Stimulated activated CD4-positive, alpha-beta T cell treated with anti-CD3 and anti-CD28 coated beads, Interleukin-4, amount 100 ng/mL, for 24 hours (primary cell): ENCODE measurements around the gene CDC45.

Experiments
- DNase-seq: peaks from one replicate; pipeline ENCODE4 v3.0.0-alpha.2; 2020

Gene CDC45

DNA sequence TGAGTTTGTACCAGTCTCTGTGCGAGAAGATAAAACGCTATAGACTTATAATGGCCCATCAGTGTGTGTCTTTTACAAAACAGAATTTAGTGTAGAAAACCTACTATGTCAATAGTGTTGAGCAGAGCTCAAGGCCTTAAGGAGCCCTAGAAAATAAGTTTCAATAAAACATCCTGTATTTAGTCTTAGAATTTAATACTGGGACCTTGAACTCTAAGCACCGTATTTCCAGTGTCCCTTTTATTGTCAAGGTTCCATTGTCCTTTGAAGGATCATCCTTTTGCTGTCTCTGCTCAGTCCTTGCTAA, 16.6 kb downstream of the CDC45 start:
- DNase-seq = no peak

GRCh38 chr22:19497245-19497644, 17.5 kb downstream of the CDC45 start:
- DNase-seq = no peak

- no peak for DNase-seq
These were observed 18.6 kb downstream of the CDC45 start for GRCh38 chr22:19498154-19498865.

GRCh38 chr22:19498866-19499190, 19.1 kb downstream of the CDC45 start:
- no peak for DNase-seq

- DNase-seq = no peak
These were observed 19.6 kb downstream of the CDC45 start for GRCh38 chr22:19499236-19499879.

DNA sequence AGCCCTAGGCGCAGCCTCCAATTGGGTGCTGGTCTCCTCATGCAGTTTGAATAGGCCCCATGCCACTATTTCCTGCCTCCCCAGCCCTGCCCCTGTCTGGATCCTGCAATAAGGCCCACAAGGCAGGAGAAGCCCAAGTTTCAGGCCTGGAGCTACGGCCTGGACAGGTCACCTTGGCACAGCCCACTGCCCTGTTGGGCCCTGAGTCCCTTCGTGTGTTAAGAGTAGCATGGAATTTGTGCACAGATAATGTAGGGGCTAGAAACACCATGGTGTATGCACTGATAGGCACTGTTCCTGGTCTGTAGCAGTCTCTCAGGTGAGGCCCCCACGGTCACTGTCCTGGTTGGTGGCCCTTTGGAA, 20.1 kb downstream of the CDC45 start:
- DNase-seq = no peak

DNA sequence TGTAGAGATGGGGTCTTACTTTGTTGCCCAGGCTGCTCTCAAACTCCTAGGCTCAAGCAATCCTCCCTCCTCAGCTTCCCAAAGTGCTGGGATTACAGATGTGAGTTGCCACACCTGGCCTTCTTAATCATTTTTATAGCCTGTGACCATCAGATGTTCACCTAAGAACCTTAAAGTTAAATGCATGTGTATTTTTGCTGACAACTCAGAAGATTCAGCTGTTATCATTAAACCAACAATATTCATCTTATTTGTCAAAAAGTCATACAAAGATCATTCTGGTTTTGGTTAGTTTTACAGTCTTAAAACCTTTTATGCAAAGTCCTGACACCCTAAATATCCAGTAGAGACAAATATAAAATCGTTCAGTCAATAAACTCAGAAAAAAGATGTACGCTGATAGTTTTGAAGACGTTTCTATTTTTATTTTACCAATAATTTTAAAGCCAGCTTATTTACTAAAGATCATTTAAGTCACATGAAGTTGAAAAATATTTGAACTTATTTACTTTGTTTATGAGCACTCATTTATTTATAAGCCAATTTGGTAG, 22.3 kb downstream of the CDC45 start:
- DNase-seq = no peak

GRCh38 chr22:19503367-19503766, 23.6 kb downstream of the CDC45 start:
- DNase-seq = no peak

GRCh38 chr22:19503869-19504268, 24.1 kb downstream of the CDC45 start:
- DNase-seq = no peak

- no peak for DNase-seq
These were observed 25.4 kb downstream of the CDC45 start for GRCh38 chr22:19504900-19505734.

- no peak for DNase-seq
These were observed 26.0 kb downstream of the CDC45 start for GRCh38 chr22:19505735-19506126.

- DNase-seq = no peak
These were observed 26.5 kb downstream of the CDC45 start for GRCh38 chr22:19506212-19506611.

GRCh38 chr22:19507534-19507861, 27.8 kb downstream of the CDC45 start:
- no peak for DNase-seq

DNA sequence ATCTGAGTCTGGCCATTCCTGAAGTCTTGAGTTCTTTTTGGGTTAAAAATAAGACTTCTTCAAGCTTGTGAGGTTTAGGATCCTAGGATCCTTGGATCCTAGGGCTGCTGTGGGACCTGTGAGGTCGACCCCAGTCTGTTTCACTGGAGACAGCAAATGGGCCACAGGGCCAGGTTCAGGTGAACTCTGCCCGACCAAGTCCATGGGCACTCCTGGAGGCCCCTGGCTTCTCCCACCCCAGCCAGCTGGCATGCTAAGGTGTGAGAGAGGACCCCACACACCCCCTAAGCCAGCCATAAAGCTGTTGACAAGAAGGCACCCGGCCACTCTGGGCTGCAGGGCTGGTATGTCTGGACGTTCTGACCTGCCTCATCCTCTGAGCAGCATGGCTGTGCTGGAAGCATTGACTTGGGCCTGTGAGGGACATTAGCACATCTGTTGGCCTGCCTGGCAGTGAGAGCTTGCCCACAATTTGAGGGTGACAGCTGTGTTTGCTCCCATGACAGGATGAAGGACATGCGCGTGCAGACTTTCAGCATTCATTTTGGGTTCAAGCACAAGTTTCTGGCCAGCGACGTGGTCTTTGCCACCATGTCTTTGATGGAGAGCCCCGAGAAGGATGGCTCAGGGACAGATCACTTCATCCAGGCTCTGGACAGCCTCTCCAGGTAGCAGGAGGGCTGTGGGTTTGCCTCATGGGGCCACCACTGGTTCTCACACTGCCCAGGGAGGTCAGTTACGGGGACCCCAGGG, 28.5 kb downstream of the CDC45 start:
- DNase-seq = no peak

DNA sequence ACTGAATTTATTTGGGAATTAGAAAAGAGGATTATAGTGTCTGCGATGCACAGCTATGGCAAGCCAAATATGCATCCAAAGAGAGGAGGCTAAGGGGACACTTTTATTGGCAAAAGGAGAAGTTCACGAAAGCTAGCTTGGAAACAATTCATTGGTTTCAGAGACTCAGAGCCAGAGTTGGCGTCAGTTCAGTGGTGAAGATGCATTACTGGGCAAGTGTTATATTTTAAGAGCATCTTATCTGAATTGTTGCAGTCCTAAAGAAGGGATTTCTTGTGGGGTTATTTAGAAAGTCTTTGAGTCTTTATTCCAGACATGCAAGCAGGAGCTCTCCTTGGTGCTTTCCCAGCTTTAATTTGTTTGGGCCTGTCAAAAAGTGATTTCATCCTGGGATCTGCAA, 29.5 kb downstream of the CDC45 start:
- no peak for DNase-seq

DNA sequence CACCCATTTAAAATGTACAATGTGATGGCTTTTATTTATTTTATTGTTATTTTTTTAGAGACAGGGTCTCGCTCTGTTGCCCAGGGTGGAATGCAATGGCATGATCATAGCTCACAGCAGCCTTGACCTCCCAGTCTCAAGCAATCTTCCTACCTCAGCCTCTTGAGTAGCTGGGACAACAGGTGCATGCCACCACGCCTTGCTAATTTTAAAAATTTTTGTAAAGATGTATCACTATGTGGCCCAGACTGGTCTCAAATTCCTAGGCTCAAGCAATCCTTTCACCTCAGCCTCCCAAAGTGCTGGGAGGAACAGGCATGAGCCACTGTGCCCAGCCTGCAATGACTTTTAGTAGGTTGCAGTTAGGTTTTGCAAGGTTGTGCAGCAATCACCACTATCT, 30.2 kb downstream of the CDC45 start:
- DNase-seq = no peak

GRCh38 chr22:19510919-19511341, 31.2 kb downstream of the CDC45 start:
- no peak for DNase-seq

DNA sequence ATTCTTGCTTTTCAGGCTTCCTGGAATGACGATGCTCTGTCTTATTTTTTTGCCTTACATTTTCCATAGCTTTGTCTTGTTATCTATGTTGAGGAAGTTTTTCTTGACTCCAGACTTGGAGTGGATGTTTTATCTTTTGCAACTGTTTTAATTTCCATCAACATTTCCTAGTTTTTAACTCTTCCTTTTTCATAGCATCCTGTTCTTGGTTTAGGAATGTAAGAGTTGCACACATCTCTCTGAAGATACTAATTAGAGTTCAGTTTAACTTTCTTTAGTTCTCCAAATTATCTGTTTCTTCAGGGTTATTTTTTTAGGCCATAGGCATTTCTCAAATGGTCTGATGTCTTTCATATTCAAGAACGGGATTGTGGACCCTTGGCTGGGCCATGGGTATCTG, 34.1 kb downstream of the CDC45 start:
- DNase-seq = no peak

DNA sequence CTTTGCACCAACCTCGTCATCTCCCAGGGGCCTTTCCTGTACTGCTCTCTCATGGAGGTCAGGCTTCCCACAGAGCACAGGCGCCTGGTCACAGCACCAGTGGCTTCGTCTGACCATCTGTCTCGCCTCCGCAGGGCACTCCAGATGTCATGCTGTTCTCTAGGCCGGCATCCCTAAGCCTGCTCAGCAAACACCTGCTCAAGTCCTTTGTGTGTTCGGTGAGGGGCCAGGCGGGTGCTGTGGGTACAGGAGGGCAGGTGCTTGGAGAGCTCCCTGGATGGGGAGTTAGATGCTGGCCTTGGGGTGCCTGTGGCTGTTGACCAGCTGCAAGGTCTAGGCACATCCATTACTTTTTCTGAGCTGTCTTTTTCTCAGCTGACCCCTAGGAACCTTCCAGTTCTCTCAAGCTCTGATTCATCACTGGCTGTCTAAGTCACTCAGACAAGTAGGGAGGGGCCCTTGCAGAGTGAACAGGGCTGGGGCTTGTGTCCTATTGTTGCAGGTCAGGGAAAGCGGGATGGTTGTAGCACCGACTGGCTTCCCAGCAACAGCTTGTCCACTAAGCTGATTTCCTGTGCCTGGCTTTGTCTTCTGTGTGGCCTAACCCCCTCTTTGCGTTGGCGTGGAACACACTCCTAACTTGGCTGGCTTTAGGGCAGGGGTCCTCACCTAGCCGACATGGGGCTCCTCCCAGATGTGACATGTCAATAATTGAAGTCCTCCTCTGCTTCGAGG, 35.3 kb downstream of the CDC45 start:
- no peak for DNase-seq

DNA sequence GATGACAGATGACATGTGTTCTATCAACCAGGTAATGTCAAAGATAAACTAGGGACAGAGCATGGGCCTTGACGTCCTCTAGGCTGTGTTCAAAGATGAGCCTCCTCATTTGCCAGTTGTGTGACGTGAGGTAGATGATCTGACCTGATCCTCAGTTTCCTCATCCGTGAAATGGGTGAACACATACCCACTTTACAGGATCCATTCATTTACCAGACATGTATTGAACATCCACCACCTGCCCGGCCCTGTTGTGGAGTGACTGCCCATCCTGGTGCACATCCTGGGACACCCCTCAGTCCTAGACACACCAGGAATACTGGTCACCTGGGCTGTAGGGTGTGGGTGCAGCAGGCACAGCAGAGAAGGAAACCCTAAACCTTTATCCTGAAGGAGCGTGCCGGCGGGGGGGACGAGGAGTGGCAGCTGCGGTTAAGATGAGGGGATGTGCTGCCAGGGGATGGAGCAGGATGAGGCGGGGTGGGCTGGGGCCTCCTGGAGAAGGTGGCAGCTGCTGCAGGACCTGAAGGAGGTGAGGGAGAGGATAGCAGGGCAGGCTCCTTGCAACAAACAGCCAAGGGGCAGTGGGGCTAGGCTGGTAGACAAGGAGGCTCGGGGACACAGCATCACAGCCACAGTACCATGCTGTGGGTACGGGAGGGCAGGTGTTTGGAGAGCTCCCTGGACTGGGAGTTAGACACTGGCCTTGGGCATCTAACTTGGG, 36.1 kb downstream of the CDC45 start:
- no peak for DNase-seq

- DNase-seq = no peak
These were observed 36.9 kb downstream of the CDC45 start for GRCh38 chr22:19516378-19517170.
